ENCODE measurements around the gene C1orf74.

The C1orf74 gene

GRCh38 chr1:209746451-209747165 is 37.8 kb downstream of the C1orf74 start:
- no peak for DNase-seq (ENCODE audit: low read depth)

DNA sequence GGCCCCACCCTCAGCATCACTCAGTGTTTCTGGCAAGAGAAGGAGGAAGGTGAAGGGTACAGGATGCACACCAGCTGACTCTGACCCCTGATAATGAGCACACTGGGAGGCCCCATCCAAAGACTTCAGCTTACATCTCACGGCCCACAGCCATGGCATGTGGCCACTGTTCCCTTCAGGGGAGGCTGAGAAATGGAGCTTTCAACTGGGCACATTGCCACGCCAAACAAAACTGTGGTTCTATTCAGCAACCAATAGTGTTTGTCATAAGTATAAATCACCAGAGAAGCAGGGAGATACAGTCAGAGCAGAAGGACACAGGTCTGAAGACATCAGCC is 41.2 kb downstream of the C1orf74 start:
- no peak for DNase-seq (ENCODE audit: low read depth)

GRCh38 chr1:209742409-209743144 is 41.8 kb downstream of the C1orf74 start:
- no peak for DNase-seq (ENCODE audit: low read depth)

- DNase-seq (ENCODE audit: low read depth), result no peak
Measured at GRCh38 chr1:209741889-209742288, 42.5 kb downstream of the C1orf74 start.

- DNase-seq (ENCODE audit: low read depth), result no peak
Measured at GRCh38 chr1:209741193-209741592, 43.2 kb downstream of the C1orf74 start.

- DNase-seq (ENCODE audit: low read depth), result no peak
Measured at GRCh38 chr1:209738270-209738669, 46.1 kb downstream of the C1orf74 start.

DNA sequence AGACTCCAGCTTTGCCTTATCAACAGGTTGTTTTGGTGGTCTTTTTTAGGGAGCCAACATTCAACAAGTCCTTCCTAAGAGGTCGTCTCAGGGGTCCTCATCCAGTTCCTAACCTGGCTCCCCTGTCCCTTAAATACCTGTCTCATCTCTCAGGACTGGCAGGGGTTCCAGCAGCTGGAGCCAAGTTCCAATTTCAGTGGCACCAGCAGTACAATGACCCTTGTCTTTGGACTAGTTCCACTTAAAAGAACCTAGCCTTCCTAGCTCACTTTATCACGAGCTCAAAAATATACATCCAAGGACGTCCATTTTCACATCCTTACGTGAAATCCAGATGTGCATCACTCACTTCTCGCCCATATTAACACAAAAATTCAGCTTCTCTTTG is 47.2 kb downstream of the C1orf74 start:
- no peak for DNase-seq (ENCODE audit: low read depth)

- no peak for DNase-seq (ENCODE audit: low read depth)
Measured at GRCh38 chr1:209736490-209737117, 47.8 kb downstream of the C1orf74 start.

DNA sequence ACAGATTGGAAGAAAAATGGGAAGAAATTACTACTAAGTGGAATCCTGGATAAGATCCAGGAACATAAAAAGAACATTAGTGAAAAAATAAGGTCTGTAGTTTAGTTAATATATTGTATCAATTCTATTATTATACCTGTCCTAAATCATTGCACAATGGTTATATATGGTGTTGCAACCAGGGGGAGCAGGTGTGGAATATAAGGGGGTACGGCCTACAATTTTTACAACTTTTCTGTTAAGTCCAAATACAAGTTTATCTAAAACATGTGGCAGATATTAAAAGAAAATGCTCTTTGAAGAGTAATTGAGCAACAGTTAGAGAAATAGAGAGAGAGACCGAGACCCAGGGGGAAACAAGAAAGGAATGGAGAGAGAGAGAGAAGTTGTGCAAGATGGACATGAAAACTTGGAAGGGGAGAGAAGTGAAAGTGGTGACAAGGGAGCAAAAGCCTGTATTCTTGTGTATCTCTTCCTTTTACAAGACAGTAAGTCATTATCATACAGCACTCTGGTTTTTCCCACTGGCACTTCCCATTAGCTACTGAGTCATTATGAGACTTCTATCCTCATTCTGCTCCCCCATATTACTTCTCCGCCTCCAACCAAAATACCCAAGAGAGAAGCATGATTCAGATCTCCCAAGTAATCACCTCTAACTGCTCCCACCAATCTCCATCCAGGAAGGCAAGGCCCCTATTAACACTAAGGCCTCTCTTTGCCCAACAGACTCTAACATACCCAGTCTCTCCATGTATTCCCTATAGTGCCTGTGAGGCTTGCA is 50.8 kb downstream of the C1orf74 start:
- no peak for DNase-seq (ENCODE audit: low read depth)

GRCh38 chr1:209732725-209733124 is 51.6 kb downstream of the C1orf74 start:
- no peak for DNase-seq (ENCODE audit: low read depth)

- no peak for DNase-seq (ENCODE audit: low read depth)
Measured at GRCh38 chr1:209729436-209729835, 54.9 kb downstream of the C1orf74 start.
